GM10266 (cell line): ENCODE measurements around the gene FAM227A.

Experiments used
- DNase-seq: peaks from one replicate; pipeline ENCODE4 v3.0.0; 2012; ENCODE audit errors: extremely low spot score
- TF ChIP-seq, protein P1 (sequence below): IDR thresholded peaks from 2 replicates; pipeline ENCODE4 v1.5.1; 2012; ENCODE audit warnings: mild to moderate bottlenecking, low read depth; ENCODE audit not compliant: control insufficient read depth, insufficient read depth; ENCODE audit errors: missing control alignments

The FAM227A gene

DNA sequence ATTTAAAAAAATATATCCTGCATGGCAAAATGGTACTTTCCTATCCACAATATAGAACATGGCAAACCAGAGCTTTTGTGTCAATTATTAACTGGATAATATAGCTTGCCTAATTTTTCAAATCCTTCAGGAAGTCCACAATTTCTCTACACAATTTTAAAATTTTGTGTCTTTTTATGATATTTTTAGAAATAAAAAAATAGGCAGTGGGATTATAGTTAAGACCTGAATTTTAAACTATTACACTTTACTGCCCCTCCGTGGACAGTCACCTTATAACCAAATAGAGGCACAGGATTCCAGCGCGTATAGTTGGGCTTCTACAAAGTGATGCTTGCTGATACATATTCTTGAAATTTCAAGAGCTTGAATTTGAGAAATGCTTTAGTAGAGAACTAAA, 84.1 kb downstream of the FAM227A start:
- TF ChIP-seq, protein P1, sequence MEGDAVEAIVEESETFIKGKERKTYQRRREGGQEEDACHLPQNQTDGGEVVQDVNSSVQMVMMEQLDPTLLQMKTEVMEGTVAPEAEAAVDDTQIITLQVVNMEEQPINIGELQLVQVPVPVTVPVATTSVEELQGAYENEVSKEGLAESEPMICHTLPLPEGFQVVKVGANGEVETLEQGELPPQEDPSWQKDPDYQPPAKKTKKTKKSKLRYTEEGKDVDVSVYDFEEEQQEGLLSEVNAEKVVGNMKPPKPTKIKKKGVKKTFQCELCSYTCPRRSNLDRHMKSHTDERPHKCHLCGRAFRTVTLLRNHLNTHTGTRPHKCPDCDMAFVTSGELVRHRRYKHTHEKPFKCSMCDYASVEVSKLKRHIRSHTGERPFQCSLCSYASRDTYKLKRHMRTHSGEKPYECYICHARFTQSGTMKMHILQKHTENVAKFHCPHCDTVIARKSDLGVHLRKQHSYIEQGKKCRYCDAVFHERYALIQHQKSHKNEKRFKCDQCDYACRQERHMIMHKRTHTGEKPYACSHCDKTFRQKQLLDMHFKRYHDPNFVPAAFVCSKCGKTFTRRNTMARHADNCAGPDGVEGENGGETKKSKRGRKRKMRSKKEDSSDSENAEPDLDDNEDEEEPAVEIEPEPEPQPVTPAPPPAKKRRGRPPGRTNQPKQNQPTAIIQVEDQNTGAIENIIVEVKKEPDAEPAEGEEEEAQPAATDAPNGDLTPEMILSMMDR, result peak; percentile 53
- peak; percentile 45 for DNase-seq

GRCh38 chr22:38570779-38571364, 85.3 kb downstream of the FAM227A start:
- no peak for DNase-seq

DNA sequence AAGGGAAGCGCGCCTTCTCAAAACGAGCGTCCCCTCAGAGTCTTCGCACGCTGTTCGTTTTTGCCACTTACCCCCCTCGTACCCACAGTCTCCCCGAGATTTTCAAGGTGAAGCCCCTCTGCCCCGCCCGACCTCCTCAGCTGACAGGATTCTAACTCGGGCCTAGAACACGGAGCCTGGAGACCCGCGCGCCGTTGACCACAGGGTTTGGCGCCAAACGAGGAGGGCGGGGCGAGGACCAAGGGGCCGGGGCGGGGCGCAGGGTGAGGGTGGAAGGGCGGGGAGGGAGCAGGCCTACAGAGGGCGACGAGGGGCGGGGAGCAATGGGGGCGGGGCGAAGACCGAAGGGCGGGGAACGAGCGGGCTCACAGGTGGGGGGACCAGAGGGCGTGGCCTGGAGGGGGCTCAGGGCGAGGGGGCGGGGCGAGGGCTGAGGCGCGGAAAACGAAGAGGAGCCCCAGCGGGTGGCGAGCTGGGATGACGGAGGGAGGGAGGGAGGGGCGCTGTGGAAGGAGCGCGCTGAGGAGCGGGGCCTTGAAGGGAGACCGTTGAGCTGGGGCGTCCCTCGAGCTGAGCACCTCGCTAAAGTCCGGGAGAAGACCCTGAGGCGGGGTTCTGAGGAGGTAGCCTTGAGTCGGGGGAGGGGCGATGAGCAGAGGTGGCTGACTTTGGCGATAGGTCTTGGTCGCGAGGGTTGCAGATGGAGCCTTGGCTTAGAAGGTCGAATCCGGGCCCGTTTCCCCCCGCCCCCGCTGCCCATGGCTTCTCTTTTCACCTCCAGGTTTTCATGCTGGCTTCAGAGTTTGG, 86.0 kb downstream of the FAM227A start, which contains the start of gene DMC1:
Gene DMC1, minus strand, starts transcription at position 212 of the 807 bp plus-strand sequence. CDS start 1,927 bp downstream, outside the sequence.
- TF ChIP-seq, protein P1, result no peak
- DNase-seq, result peak; percentile 98

More at GRCh38 chr22:38570779-38571364, 85.3 kb downstream of the FAM227A start:
- TF ChIP-seq, protein P1, result peak; percentile 20

DNA sequence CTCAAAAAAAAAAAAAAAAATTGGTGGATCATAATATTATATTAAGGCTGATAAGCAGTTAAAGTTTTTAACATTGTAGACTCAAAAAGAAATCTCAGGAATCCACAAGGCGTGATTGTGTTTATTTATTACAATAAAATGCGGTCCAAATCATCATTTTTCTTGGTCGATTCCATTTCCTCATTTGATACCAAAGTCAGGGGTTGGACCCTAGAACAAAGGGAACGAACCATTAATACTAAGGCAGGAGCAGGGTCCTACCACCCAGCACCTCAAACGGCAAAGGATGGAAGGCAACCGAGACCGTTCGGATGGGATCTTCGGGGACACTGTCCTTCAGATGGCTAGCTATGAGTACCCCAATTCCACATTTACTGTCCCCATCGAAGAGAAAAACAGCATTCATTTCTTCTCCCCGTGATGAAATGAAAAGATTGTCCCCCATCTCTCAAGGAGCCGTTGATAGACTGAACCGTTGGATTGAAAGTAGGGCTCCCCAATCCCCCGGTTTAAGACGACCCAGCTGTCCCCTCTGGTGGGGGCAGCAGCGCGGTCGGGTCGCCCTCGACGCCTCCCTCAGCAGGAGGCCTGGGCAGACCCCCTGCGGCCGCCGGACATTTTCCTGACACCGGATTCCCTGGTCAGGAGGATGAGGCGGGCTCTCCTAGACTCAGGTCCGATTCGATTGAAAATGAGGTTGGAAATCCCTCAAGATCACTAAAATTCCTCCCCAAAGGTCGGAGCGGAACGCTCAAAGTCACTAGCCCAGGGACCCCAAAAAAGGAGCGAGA, 86.8 kb downstream of the FAM227A start:
- no peak for DNase-seq
- TF ChIP-seq, protein P1, result no peak

DNA sequence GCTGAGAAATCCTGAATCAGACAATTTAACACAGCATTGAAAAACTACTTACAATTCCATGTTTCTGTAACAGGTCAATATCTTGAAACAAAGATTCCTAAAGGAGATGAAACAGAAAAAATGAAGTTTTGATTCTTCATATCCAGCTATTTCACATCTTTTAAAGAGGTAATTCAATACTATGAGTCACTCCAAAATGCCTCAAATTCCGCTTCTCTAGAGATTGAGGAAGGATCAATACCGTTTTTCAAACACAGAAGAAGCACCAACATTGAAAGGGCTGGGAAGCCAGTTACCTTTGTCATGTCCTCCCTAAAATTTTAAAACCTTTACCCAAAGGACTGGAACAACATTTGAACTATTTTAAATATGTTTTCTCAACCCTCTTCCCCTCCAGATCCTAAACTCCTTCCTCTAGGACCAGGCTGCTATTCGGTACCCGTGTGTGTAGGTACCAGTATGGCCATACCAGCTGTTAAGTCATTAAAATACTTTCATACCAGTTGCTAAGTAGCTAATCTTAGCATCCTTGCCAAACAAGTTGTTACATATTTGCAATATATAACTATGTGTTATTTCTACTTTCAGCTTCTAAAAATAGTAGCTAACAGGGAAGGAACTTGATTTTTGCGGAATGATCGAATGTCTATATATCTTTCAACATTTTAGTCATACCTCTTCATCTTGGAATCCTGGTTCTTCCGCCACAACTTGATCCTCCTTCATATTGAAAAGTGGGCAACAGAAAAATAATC, 88.5 kb downstream of the FAM227A start:
- DNase-seq, result no peak
- TF ChIP-seq, protein P1, result no peak

- TF ChIP-seq, protein P1, result no peak
- no peak for DNase-seq
These were observed 89.3 kb downstream of the FAM227A start for GRCh38 chr22:38566726-38567504.
